GM18867 (cell line): ENCODE data around the gene SAAL1.
"Not testable (repeated sequence)": the region's sequence is repeated elsewhere in the genome, so short reads cannot be mapped to it uniquely, and the experiment has no call there.

Source experiments
- ATAC-seq: cut with Tn5 transposase; IDR thresholded peaks from one replicate; pipeline ENCODE4 v1.9.1; 2021; ENCODE audit warnings: mild to moderate bottlenecking, moderate library complexity; ENCODE audit not compliant: unreplicated experiment

The SAAL1 gene

GRCh38 chr11:18105802-18106574, at the start of gene SAAL1:
Gene SAAL1 (minus strand): TSS chr11:18106082. CDS start chr11:18106041, 41 bp downstream.
- peak; percentile 97 for ATAC-seq

GRCh38 chr11:18151581-18151980, 45.7 kb upstream of the SAAL1 start:
- ATAC-seq: no peak

- no peak for ATAC-seq
These were observed 40.0 kb upstream of the SAAL1 start for GRCh38 chr11:18145837-18146236.

GRCh38 chr11:18145025-18145424, 39.1 kb upstream of the SAAL1 start:
- ATAC-seq: no peak

GRCh38 chr11:18144243-18144642, 38.4 kb upstream of the SAAL1 start:
- no peak for ATAC-seq

GRCh38 chr11:18140145-18140544, 34.3 kb upstream of the SAAL1 start:
- ATAC-seq: no peak

- no peak for ATAC-seq
These were observed 31.4 kb upstream of the SAAL1 start for GRCh38 chr11:18137186-18137800.

- ATAC-seq: no peak
These were observed 29.4 kb upstream of the SAAL1 start for GRCh38 chr11:18135308-18135707.

GRCh38 chr11:18132341-18132740, 26.5 kb upstream of the SAAL1 start, which contains the start of gene MRGPRX3:
Gene MRGPRX3 (plus strand): TSS chr11:18132571. CDS start chr11:18137203, 4,632 bp downstream.
- no peak for ATAC-seq

GRCh38 chr11:18131115-18131514, 25.2 kb upstream of the SAAL1 start:
- ATAC-seq: not testable (repeated sequence)

- ATAC-seq: not testable (repeated sequence)
These were observed 15.5 kb upstream of the SAAL1 start for GRCh38 chr11:18121331-18121828.

- peak; percentile 84 for ATAC-seq
These were observed 9.7 kb upstream of the SAAL1 start for GRCh38 chr11:18115360-18116127.

GRCh38 chr11:18111005-18111404, 5.1 kb upstream of the SAAL1 start:
- no peak for ATAC-seq

GRCh38 chr11:18108254-18108653, 2.4 kb upstream of the SAAL1 start:
- ATAC-seq: no peak

GRCh38 chr11:18106688-18107087, 806 bp upstream of the SAAL1 start:
- ATAC-seq: no peak

GRCh38 chr11:18105086-18105801, 638 bp downstream of the SAAL1 start:
- ATAC-seq: no peak

- ATAC-seq: no peak
These were observed 4.8 kb downstream of the SAAL1 start for GRCh38 chr11:18100926-18101656.

GRCh38 chr11:18093959-18094358, 11.9 kb downstream of the SAAL1 start:
- no peak for ATAC-seq

- ATAC-seq: no peak
These were observed 14.2 kb downstream of the SAAL1 start for GRCh38 chr11:18091731-18092130.

- no peak for ATAC-seq
These were observed 16.9 kb downstream of the SAAL1 start for GRCh38 chr11:18088966-18089365.
